HG03460 (cell line): ENCODE data around the gene CCDC106.

Experiments used
- ATAC-seq: cut with Tn5 transposase; IDR thresholded peaks from one replicate; pipeline ENCODE4 v1.9.1; 2021; ENCODE audit not compliant: unreplicated experiment

The CCDC106 gene

DNA sequence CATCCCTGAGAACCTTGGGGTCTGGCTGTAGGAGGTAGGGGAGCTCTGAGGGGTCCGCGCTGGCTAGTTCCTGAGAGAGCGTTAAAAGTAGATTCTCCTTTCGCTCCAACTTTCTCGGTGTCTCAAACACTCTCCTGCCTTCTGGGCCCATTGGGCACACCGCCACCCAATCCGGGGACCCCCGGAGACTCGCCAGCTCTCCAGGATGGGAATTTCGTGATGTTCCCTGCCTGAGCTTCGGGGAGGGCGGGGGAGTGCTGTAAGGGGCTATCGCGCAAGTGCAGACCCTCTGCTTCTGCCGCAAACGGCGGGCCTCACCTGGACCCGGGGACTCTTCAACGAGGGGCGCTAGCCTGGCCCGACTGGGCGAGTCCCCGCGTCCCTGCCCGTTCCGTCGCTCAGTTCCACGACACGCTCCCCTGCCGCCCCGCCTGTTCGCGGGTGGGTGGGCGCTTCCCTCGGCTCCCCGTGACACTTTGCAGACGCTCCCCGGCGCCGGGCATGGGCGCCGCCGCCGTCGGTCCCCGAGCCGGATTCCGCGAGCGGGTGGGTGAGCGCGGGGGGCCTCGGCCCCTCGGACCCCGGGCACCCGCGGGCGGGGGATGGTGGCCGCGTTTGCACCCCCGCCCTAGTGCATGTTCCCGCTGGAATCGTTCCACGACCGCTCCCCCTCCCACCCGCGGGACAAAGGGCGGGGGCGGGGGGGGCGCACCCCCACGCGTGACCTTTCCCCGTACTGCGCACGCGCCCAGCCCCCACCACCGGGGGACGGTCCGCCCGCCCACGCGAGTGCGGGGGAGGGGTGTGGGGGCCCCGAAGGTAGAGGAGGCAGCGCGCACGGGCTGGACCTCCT, at the start of gene CCDC106:
TSS of gene CCDC106 (plus strand) at position 481 of the 853 bp plus-strand sequence. CDS start 835 bp downstream, outside the sequence.
- peak; percentile 37 for ATAC-seq

DNA sequence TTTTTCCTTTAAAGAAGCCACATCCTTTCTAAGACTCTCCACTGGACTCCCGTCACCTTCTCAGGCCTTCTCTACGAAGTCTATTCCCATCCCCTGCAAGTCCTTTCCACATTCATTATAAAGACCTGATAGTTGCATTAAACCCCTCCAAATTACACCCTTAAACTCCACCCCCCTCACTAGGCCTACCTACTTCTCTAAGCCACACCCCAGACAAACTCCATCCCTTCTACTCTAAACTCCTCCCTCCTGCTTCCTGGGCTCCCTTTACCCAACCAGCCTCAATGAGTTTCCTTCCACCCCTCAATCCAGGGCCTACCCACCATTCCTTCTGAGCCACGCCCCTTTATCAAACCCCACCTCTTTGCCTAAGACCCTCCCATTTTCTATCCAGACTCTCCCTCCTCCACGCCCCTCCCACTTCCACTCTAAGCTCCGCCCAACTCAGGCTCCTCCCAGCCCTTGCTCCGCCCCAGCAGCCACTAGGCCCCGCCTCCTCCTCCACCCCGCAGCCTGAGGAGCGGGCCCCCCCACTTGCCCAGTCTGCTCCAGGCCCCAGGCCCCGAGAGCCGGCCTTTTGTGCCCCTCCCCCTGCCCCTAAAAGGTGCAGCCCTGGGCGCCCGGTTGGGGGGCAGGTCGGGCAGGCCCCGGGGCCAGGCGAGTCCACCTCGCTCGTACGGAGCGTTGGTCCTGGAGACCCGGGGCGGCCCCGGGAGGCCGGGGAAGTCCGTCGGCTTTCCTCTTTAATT, 49.1 kb upstream of the CCDC106 start:
- ATAC-seq, result peak; percentile 45

DNA sequence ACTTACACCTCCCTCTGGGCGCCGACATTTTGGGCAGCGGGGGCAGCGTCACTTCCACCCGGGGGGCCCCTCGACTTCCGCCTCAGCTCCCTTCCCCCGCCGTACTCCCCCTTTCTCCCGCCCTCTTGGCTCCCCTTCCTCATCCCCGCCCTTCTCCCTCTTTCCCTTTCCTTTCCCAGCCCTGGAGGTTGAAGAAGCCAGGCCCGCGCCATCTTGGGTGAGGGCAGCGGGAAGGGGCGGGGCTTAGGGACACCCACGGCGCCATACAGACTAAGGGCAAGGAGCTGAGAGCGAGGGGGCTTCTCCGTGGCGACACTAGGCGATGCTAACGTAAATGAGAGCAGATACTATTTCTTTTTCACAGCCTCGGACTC, 48.6 kb upstream of the CCDC106 start, which contains the start of gene FIZ1:
TSS of gene FIZ1 (minus strand) at position 50 of the 374 bp plus-strand sequence. CDS start 1,652 bp downstream, outside the sequence.
- peak; percentile 44 for ATAC-seq

DNA sequence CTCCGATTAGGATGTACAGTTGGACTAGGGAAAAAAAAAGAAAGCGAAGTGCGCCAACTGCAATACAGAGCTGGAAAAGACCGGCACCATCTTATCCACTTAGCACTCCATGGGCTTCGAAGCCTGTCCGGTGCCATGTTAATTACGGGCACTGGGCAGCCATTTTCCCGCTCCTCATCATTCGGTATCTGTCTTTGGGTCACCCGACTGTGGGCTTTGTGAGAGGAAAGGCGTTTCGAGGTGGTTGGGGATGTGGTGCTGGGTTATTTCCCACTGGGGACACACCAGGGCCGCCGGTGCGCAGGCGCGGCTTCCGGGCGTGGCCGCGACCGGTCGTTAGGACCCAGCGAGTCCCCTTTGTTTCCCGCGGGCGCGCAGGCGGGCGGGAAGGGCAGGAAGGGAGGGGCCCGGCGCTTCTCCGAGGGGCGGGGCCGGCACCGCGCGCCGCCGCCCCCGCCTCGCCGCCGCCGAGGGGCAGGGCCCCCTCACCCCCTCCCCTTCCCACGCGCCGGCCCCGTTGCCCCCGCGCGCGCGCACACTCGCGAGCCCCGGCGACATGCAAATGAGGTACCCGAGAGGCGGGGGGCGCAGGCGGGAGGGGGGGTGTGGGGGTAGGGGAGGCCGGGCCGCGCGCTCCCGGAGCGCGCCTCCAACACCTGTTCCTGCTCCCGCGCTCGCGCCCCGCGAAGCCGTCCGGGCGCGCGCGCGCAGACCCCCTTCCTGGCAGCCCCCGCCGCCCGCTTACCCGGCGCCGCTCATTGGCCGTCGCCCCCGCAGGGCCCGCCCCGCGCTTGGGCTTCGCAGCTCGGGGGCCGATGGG, 48.0 kb upstream of the CCDC106 start, which contains the start of gene ZNF524:
TSS of gene ZNF524 (plus strand) at position 447 of the 820 bp plus-strand sequence. CDS start 1,825 bp downstream, outside the sequence.
- peak; percentile 42 for ATAC-seq

DNA sequence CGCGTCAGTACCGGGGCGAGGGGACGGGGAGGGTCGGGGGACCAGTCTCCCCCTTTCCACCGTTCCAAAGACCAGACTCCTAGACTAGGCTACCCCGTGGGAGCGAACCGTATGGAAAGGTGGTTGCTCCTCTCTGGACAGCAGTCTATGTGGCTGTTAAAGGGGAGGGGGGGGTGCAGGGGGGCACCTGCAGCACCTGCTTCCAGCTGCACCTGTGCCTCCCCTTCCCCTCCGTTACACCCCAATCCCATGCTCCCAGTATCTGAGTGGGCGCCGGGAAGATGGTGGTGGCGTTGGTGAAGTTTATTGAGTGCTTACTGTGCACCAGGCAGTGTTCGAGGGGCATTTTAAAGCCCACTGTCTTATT, 47.4 kb upstream of the CCDC106 start:
- no peak for ATAC-seq

DNA sequence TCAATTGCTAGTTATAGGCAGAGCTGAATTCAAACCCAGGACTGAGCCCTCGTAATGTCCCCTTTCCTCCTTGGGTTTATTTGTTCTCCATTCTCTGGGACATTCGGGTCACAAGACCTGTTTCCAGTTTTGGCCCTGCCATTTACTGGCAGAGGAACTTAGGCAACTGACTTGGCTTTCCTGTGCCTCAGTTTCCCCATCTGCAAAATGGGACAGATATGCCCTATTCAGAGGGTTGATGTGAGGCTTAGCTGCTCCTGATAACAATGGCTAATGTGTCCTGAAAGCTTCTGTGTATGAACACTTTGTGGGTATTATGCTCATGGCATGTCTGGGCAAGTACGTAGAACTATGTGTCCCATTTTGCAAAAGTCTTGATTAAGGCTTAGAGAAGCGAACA, 46.9 kb upstream of the CCDC106 start:
- ATAC-seq, result no peak

DNA sequence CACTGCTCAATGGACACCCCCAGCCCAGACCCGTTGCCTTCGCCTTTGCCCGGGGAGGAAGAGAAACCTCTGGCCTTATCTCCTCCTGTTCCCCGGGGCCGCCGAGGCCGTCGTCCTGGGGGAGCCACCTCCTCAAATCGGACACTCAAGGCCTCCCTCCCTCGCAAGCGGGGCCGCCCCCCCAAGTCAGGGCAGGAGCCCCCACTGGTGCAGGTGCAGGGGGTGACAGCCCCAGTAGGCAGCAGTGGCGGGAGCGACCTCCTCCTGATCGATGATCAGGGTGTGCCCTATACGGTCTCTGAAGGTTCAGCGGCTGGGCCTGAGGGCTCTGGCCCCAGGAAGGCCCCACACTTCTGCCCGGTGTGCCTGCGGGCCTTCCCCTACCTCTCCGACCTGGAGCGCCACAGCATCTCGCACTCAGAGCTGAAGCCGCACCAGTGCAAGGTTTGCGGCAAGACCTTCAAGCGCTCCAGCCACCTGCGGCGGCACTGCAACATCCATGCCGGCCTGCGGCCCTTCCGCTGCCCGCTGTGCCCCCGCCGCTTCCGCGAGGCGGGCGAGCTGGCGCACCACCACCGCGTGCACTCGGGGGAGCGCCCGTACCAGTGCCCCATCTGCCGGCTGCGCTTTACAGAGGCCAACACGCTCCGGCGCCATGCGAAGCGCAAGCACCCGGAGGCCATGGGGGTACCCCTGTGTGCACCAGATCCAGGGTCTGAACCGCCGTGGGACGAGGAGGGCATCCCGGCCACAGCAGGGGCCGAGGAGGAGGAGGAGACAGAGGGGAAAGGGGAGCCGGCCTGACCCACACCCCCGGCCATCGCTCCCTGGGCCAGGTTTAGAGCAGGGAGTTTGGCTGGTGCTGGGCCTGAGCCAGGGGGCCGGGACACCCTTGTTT, 45.7 kb upstream of the CCDC106 start:
- ATAC-seq, result no peak

DNA sequence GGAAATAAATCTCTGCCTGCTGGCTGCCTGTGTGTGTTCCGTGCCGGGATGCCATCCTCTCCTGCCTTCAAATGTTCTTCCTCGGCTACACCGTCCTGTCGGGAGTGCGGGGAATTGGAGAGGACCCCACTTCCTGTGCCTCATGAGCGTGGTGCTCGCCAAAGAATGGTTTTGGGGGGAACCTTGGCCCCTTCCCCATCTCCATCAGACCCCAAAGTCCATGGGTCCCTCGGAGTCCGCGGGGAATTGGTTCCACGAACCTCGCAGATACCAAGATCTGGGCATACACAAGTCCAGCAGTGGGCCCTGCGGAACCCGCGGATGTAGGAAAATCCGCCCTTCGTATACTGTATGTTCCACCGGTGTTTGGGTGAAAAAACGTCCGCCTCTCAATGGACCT, 44.9 kb upstream of the CCDC106 start:
- ATAC-seq, result no peak

DNA sequence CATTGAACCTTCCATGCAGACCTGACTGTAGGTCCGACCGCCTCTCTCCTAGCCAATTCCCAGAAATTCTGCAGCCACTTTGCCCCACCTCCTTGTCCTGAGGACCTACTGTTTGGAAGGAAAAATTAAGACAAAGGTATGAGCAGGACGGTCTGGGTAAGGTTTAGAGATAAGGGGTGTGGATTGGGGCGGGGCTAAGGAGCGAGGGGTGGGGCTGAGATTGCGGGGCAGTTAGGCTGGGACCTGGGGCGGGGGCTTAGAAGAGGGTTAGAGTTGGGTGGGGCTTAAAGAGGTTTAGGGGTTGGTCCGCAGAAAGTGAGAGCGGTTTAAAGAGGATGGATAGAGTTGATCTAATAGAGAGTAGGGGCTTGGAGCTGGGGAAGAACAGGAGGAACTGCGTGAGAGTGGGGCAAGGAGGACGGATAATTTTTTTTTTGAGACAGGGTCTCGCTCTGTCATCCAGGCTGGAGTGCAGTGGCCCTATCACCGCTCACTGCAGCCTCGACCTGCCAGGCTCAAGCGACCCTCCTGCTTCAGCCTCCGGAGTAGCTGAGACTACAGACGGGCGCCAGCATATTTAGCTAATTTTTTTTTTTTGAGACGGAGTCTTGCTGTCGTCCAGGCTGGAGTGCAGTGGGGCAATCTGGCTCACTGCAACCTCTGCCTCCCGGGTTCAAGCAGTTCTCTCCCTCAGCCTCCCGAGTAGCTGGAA, 44.3 kb upstream of the CCDC106 start:
- ATAC-seq, result no peak

DNA sequence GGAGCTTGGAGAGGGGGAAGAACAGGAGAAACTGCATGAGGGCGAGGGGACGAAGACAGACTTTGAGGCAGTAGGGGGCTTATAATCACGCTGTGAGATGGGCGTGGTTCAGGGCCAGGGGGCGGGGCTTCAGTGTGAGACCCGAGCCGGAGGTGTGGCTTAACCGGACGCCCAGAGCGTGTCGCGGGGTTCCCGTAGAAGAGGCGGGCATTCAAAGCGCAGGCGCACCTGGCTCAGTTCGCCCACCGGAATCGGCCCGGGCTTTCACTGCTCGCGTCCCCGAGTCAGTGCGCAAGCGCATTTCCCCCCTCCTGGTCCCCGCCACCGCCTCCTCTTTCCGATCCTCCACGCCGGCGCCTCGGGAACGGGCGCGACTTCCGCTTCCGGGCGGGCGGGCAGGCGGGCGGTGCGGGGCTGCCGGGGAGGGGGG, 42.8 kb upstream of the CCDC106 start:
- peak; percentile 67 for ATAC-seq

DNA sequence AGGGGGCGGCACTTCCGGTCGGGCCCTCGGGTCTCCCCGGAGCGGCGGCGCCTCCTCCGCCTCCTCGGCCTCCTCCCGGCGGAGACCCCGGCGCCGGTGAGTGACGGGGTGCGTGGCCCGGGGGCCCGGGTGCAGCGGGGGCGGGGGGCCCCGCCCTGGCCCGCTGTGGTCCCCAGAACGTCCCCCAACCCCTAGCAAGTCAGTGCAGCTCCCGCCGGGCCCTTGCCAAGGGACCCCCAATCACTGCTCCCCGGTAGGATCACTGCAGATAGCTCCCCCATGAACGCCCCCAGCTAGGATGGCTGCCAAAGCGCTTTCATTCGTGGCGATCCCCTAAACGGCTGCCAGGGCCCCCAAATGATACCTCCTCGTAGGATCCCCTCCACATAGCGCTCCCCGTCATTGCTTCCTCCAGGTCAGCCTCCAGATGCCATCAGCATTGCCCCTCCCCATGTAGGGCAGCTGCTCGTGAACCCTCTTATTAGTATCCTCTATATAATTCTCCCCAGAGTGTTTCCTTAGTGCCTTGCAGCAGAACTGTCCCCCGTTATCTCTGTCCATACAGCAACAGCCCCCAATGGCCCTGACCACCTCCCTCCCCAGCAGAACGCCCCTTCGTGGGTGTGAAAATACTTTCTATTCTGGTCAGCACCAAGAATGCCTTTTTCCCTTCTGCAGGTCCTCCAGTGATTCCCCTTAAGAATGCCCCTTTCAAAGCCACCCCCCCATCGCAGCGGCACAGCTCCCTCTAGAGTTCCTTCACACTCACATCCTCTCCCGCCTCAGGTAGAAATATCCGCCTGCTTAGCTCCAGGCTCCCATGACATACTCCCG, 42.2 kb upstream of the CCDC106 start, which contains the start of gene ZNF865:
TSS of gene ZNF865 (plus strand) at position 11 of the 834 bp plus-strand sequence. CDS start 7,972 bp downstream, outside the sequence.
- ATAC-seq, result peak; percentile 37

DNA sequence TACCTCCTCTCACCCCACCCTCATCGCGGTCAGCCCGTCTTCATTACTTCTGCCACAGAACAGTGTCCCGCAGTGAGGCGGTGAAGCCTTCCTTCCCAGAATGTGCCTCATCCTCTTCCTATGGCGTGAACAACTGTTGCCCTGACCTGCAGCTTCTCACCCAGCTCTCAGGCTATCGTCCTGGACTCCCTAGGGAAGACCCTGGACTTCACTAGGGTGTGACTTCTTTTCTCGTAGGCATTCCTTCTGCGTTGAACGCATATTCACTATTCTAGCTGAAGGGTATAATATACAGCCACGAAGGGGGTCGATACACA, 41.6 kb upstream of the CCDC106 start:
- ATAC-seq, result no peak

DNA sequence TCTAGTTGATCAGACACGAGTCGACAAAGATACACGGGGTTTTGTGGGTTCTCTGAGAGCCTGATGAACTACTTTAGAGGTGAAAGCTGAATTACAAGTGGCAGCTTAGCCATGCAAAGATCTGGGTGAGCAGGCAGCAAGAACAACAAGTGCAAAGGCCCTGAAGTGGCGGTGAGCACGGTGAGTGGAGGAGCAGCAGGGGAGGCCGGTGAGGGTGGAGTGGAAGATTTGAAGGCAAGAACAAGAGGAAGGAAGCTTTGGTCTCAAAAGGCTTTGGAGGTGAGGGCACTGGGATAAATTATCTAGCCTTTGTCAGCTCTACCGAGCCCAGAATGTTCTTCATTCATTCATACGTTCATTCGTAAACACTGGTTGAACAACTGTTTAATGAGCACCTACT, 41.2 kb upstream of the CCDC106 start:
- ATAC-seq, result no peak

DNA sequence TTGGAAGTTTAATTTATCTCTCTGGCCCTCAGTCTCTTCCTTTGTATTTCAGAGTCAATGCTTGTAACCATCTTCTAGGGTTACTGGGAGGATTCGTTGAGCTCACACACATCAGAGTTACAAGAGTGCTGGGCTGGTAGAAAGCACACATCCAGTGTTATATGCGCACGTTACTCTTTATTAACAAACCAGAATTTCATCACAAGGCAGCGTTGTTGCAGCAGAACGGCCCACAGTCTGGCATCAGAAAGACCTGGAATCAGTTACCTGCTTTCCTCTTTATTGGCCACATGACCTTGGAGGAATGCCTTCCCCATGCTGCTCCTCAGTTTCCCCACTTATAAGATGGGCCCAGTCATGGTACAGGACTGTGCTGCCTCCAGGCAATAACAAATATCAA, 38.7 kb upstream of the CCDC106 start:
- ATAC-seq, result no peak

DNA sequence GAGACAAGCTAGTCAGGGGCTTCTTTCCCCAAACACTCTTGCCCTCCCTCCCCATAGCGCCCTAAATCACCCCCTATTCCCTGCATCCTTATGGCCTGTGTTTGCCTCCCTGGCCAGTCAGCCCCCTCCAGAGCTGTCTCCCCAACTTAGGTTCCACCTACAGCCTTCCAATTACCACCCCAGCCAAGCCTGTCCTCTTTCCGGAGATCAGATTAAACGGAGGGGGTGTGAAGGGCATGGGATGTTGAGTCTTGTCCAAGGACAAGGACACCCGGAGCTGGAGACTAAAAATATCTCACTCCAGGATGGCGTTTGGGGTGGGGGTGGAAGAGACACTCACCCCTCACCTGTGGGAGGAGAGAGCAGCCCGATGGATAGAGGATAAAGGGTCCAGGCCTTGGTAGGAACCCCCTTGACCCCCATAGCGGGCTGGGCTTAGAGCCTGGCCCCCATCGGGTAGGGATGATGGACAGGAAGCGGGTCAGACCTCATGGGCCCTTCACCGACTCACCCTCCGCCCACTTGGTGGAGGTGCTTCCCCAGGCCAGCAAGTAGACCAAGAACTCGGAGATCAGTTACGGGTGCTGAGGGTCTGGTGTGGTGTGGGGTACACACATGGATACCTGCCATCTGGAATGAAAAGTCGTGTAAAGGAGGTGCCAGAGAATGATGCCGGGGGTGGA, 36.6 kb upstream of the CCDC106 start:
- no peak for ATAC-seq

DNA sequence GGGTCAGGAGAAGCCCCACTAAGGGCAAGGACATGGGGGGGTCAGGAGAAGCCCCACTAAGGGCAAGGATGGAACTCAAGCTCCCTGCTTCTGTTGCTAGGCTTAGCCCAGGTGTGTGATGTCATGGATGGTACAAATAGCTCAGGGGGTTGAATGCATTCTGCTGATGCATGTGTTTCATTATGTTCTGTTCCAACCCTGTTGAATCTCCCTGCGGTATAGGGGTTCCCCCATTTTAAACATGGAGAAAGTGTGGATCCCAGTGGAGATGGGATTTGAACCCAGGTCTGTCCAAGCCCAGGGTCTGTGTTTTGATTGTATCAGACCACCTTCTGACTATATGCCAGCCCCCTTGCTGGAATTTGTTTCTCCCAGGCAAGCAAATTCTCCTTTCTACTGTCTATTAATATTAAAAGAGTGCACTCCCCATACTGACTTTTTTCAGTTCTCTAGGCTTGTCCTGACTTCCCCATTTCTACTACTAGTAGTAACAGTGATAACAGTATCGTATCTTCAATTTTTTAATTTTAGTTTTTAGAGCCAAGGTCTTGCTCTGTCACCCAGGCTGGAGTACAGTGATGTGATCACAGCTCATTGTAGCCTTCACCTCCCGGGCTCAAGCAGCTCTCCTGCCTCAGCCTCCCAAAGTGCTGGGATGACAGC, 35.9 kb upstream of the CCDC106 start:
- ATAC-seq, result no peak

DNA sequence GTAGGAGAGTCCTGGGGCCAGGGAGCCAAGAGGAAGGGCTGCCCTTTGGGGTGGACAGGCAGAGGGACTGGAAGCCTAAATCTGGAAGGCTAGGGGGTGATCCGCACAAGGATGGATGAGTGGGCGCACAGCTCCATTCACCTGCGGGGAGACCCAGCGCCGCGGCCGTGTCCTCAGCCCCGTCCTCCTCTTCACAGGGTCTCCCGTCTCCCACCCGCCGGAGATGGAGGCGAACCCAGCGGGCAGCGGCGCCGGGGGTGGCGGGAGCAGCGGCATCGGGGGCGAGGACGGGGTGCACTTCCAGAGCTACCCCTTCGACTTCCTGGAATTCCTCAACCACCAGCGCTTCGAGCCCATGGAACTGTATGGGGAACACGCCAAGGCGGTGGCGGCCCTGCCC, 34.6 kb upstream of the CCDC106 start:
- no peak for ATAC-seq
